MCF 10A (cell line): ENCODE data around the gene SP5. TPM values are rescaled to one million over a fixed set of nuclear protein-coding genes. Genes with fewer than 3 reads are reported as not detected.

Experiments
- BruUV-seq: library from RNA; stranded (reverse); fragments of 400-500 nt; replicated peaks from 2 replicates; lab custom pipeline; 2021; lab: Mats Ljungman, UMichigan
- CTCF ChIA-PET: fragments of 300-600 bp; sonication (Branson Sonifier 250); formaldehyde crosslinking; extraction: SDS; loops from one replicate; lab custom pipeline; 2021; ENCODE audit warnings: antibody characterized with exemption, inconsistent platforms; lab: Yijun Ruan, JAX
- POLR2A ChIA-PET: fragments of 300-600, 350-650 bp; sonication (Branson Sonifier 250); formaldehyde crosslinking; extraction: SDS; loops from one replicate; lab custom pipeline; 2020; ENCODE audit warnings: antibody characterized with exemption, inconsistent platforms; lab: Yijun Ruan, JAX
- DNase-seq: peaks from one replicate; pipeline ENCODE4 v3.0.0-alpha.2; 2018; ENCODE audit not compliant: unreplicated experiment
- H3K27ac Mint-ChIP-seq: one replicate; pipeline ENCODE4 v1.8.0; 2022; ENCODE audit warnings: mild to moderate bottlenecking, low read depth, mixed read lengths; ENCODE audit not compliant: unreplicated experiment
- H3K27me3 Mint-ChIP-seq: one replicate; pipeline ENCODE4 v1.8.0; 2022; ENCODE audit warnings: mixed read lengths; ENCODE audit not compliant: insufficient read depth, unreplicated experiment
- H3K36me3 Mint-ChIP-seq: one replicate; pipeline ENCODE4 v1.8.0; 2022; ENCODE audit warnings: mild to moderate bottlenecking, moderate library complexity, mixed read lengths; ENCODE audit not compliant: insufficient read depth, unreplicated experiment
- H3K4me1 Mint-ChIP-seq: one replicate; pipeline ENCODE4 v1.8.0; 2022; ENCODE audit warnings: mixed read lengths; ENCODE audit not compliant: insufficient read depth, unreplicated experiment
- H3K4me3 Mint-ChIP-seq: one replicate; pipeline ENCODE4 v1.8.0; 2022; ENCODE audit warnings: mild to moderate bottlenecking, moderate library complexity, mixed read lengths; ENCODE audit not compliant: unreplicated experiment
- H3K9me3 Mint-ChIP-seq: one replicate; pipeline ENCODE4 v1.8.0; 2022; ENCODE audit warnings: mixed read lengths; ENCODE audit not compliant: unreplicated experiment
- intact Hi-C: fragments of 100-400 bp; cut with micrococcal nuclease; formaldehyde crosslinking; loops from 2 replicates; pipeline ENCODE4 v1.14.1; 2022
- total RNA-seq: library from RNA; stranded (reverse); gene quantifications from 2 replicates; pipeline ENCODE4 v1.2.3, GENCODE V29; 2022
- TF ChIP-seq, protein P1 (sequence below): fragments of 200-600 bp; IDR thresholded peaks from one replicate; pipeline ENCODE4 v1.8.0; 2022; ENCODE audit warnings: antibody characterized with exemption, mild to moderate bottlenecking; ENCODE audit not compliant: unreplicated experiment

The SP5 gene
- total RNA-seq, 1 experiment from 2014 or later = not detected

DNA sequence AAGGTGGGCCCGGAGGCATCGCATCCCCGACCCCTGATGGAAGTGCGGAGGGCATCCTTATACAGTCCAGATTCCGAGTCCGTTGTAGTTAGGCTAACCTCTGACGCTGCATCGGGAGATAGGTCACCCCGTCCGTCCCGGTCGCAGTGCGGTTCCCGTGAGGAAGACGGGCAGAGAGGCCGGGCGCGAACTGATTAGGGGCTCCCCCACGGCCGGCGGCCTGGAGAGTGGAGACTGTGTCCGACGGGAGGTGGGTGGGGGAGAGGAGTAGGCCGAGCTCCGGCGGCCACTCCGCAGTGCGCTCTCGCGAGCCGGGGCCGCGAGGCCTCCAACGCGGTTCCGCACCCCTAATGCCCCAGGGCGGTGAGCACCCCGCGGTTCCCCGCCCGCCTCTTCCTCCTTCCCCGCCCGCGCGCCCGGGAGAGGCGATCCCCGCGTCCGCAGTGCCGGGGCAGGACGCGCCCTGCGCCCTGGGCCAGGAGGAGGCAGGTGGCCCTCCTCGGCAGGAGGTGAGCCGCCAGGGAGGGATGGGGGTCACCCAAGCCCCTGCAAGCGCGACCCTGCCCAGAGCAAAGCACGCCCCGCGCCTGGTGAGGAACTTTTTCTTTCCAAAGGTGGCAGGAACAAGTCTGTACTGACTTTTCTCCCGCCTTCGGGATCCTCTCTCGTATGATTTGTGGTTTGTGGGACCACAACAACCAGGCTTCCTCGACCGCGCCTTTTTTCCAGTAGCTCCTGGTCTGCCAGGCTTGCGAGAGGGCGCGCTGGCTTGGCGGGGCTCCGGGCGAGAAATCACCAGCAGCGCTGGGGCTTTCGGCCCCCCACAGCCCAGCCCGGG lies 1.4 kb upstream of the SP5 start:
- TF ChIP-seq, protein P1, sequence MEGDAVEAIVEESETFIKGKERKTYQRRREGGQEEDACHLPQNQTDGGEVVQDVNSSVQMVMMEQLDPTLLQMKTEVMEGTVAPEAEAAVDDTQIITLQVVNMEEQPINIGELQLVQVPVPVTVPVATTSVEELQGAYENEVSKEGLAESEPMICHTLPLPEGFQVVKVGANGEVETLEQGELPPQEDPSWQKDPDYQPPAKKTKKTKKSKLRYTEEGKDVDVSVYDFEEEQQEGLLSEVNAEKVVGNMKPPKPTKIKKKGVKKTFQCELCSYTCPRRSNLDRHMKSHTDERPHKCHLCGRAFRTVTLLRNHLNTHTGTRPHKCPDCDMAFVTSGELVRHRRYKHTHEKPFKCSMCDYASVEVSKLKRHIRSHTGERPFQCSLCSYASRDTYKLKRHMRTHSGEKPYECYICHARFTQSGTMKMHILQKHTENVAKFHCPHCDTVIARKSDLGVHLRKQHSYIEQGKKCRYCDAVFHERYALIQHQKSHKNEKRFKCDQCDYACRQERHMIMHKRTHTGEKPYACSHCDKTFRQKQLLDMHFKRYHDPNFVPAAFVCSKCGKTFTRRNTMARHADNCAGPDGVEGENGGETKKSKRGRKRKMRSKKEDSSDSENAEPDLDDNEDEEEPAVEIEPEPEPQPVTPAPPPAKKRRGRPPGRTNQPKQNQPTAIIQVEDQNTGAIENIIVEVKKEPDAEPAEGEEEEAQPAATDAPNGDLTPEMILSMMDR = no peak
- H3K9me3 Mint-ChIP-seq = no peaks in the 10 kb centered on the region
- no peaks in the 10 kb centered on the region for H3K36me3 Mint-ChIP-seq
- CTCF ChIA-PET = interaction anchor here (0.6 to 1.1 kb wide), 3 partner anchors 136 to 478 kb away, joined by 3 to 6 read pairs (median 6); no protein-coding TSS in a partner anchor
- POLR2A ChIA-PET = no interaction called here
- H3K4me1 Mint-ChIP-seq = no peaks in the 10 kb centered on the region
- peaks cover 55% of the 10 kb centered on the region for H3K27me3 Mint-ChIP-seq
- peak overlapping the region; percentile 69 for H3K4me3 Mint-ChIP-seq
- no peak overlapping the region for H3K27ac Mint-ChIP-seq
- no TSS peak for BruUV-seq
- intact Hi-C loops = no loop called here
- DNase-seq = peak; percentile 10

DNA sequence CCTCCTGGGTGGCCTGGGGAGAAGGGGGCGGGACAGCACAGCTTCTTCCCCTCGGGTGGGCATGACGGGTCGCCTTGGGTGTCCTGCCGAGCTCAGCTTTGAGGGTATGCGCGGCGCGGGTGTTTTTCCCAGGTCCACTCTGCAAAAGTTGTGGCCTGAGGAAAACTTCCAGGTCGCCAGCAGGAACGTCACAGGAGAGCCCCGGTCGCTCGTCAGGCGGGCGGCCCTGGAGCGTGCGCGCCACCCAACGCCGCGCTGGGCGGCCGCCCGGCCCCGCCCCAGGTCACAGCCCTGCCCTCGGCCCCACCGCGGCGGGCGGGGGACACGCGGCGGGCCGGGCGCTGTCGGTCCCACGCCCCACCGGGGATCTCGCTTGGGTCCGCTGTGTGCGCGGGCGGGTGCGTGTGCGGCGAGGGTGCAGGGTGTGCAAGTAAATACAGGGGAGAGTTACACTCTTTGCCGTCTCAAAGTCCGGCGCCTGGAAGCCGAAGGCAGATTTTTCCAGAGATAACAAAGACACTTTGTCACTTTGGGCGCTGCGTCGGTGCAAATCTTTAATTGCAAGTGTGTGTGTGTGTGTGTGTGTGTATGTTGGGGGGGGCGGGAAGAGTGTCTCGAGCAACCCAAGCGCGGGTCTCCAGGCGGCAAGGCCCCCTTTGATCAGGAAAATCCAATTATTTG lies 616 bp upstream of the SP5 start:
- TF ChIP-seq, protein P1 = no peak
- peaks cover 51% of the 10 kb centered on the region for H3K27me3 Mint-ChIP-seq
- H3K27ac Mint-ChIP-seq = no peak overlapping the region
- intact Hi-C loops = loop anchor here (5.0 kb wide), 1 partner anchor 307 kb away; no protein-coding TSS in a partner anchor
- DNase-seq = peak; percentile 25
- H3K4me1 Mint-ChIP-seq = no peaks in the 10 kb centered on the region
- no peaks in the 10 kb centered on the region for H3K9me3 Mint-ChIP-seq
- H3K4me3 Mint-ChIP-seq = peak overlapping the region; percentile 69
- ChIA-PET POLR2A (interaction anchor here (1.2 kb wide), 1 partner anchor 25 kb away, joined by 3 read pairs; no protein-coding TSS in a partner anchor), CTCF (interaction anchor here (0.6 to 1.1 kb wide), 2 partner anchors 136 to 321 kb away, joined by 3 to 6 read pairs; no protein-coding TSS in a partner anchor)
- BruUV-seq = no TSS peak
- H3K36me3 Mint-ChIP-seq = no peaks in the 10 kb centered on the region

DNA sequence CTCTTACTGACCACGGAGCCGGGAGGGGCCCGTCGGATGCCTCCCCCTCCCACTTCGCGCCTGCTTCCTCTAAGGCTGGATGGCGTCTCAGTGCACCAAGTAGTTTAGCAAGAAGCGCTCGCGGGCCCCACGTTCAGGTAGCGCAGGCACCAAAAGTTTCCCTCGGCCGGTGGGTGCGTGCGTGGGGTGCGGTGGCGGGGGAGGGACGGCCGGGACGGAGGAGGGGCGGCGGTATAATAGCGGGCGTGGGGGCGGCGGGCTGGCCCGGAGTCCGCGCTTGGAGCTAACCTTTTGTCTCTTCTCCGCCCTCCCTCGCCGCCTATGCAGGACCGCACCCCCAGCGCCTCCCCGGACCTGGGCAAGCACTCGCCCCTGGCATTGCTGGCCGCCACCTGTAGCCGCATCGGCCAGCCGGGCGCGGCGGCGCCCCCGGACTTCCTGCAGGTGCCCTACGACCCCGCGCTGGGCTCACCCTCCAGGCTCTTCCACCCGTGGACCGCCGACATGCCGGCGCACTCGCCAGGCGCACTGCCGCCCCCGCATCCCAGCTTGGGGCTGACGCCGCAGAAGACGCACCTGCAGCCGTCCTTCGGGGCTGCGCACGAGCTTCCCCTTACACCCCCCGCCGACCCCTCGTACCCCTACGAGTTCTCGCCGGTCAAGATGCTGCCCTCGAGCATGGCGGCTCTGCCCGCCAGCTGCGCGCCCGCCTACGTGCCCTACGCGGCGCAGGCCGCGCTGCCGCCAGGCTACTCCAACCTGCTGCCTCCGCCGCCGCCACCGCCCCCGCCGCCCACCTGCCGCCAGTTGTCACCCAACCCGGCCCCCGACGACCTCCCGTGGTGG lies 1.0 kb downstream of the SP5 start:
- DNase-seq = peak; percentile 11
- ChIA-PET POLR2A (interaction anchor here (0.6 to 1.2 kb wide), 3 partner anchors 23 to 1519 kb away, joined by 3 to 4 read pairs (median 3); no protein-coding TSS in a partner anchor), CTCF (interaction anchor here (0.6 to 1.2 kb wide), 5 partner anchors 15 to 307 kb away, joined by 3 to 6 read pairs (median 3); no protein-coding TSS in a partner anchor)
- TF ChIP-seq, protein P1 = no peak
- Mint-ChIP-seq H3K4me1 (no peaks in the 10 kb centered on the region), H3K4me3 (peak overlapping the region; percentile 69), H3K9me3 (no peaks in the 10 kb centered on the region), H3K27me3 (peaks cover 36% of the 10 kb centered on the region), H3K36me3 (no peaks in the 10 kb centered on the region), H3K27ac (no peak overlapping the region)
- intact Hi-C loops = loop anchor here (5.0 kb wide), 1 partner anchor 309 kb away; no protein-coding TSS in a partner anchor
- BruUV-seq = no TSS peak
